A549 (cell line): Measurements from ENCODE around the gene TM7SF3. TPM values are rescaled to one million over a fixed set of nuclear protein-coding genes. Genes with fewer than 3 reads are reported as not detected.

Source experiments
- ATAC-seq, 2 experiments: fragments of 200-7000 bp in 1 of 2; fragments of >200 bp in 1 of 2; cut with Nextera tagmentation in 1 of 2; cut with Tn5 transposase in 1 of 2; 3 replicates each; pipeline versions ENCODE4 v1.8.0 to v1.9.1; 2018 to 2020; ENCODE audit warnings: mild to moderate bottlenecking in 1 of 2, moderate library complexity in 1 of 2
- CTCF ChIA-PET: fragments of 300-600 bp; sonication (Branson Sonifier 250); formaldehyde crosslinking; extraction: SDS; loops from one replicate; lab custom pipeline; 2021; ENCODE audit warnings: antibody characterized with exemption, inconsistent platforms; lab: Yijun Ruan, JAX
- POLR2A ChIA-PET: fragments of 350-600 bp; formaldehyde crosslinking; extraction: SDS; loops from one replicate; lab custom pipeline; 2021; ENCODE audit warnings: antibody characterized with exemption, inconsistent platforms; lab: Yijun Ruan, JAX
- DNase-seq, 2 experiments: peaks; one replicate each; pipeline versions ENCODE4 v3.0.0 to v3.0.0-alpha.2; 2011 to 2016; ENCODE audit warnings: low read depth in 1 of 2, low spot score in 1 of 2
- FAIRE-seq: peaks from 2 replicates; lab custom pipeline; 2011; peaks lifted over from hg19 to GRCh38; lab: Jason Lieb, UNC
- H3K27ac ChIP-seq, 2 experiments: fragments of >200 bp; sonication (Bioruptor Twin); formaldehyde crosslinking; 3 replicates each; pipeline ENCODE4 v1.5.1; 2016 to 2017
- H3K4me1 ChIP-seq: fragments of >200 bp; sonication (Bioruptor Twin); formaldehyde crosslinking; 3 replicates; pipeline ENCODE4 v1.6.1; 2016
- H3K4me2 ChIP-seq: fragments of >200 bp; sonication (Bioruptor Twin); formaldehyde crosslinking; 3 replicates; pipeline ENCODE4 v1.6.1; 2016
- H3K4me3 ChIP-seq: fragments of >200 bp; sonication (Bioruptor Twin); formaldehyde crosslinking; 3 replicates; pipeline ENCODE4 v1.5.1; 2016
- H3K9me3 ChIP-seq: fragments of >200 bp; sonication (Bioruptor Twin); formaldehyde crosslinking; 3 replicates; pipeline ENCODE4 v1.6.1; 2016
- ATOH8 ChIP-seq: fragments of 250-450 bp; sonication (Bioruptor Pico); IDR thresholded peaks from 2 replicates; pipeline ENCODE4 v1.5.0; 2020; ENCODE audit warnings: low read depth, mild to moderate bottlenecking, moderate library complexity
- CBX8 ChIP-seq: fragments of 200-600 bp; sonication (generic); IDR thresholded peaks from 2 replicates; pipeline ENCODE4 v1.6.1; 2016
- CEBPB ChIP-seq, 2 experiments: fragments of >200 bp in 1 of 2; sonication (Bioruptor Twin) in 1 of 2; formaldehyde crosslinking in 1 of 2; IDR thresholded peaks; 2 replicates each; pipeline ENCODE4 v1.6.1; 2012 to 2016
- CHD2 ChIP-seq: fragments of 150-350 bp; IDR thresholded peaks from 2 replicates; pipeline ENCODE4 v1.6.1; 2014; ENCODE audit warnings: low read length; ENCODE audit not compliant: partially characterized antibody
- ESRRA ChIP-seq: fragments of 150-350 bp; IDR thresholded peaks from 2 replicates; pipeline ENCODE4 v1.6.1; 2014; ENCODE audit warnings: mild to moderate bottlenecking, low read length, borderline replicate concordance
- FOXS1 ChIP-seq: fragments of 250-450 bp; sonication (Bioruptor Pico); IDR thresholded peaks from 2 replicates; pipeline ENCODE4 v1.5.0; 2020; ENCODE audit warnings: mild to moderate bottlenecking, moderate library complexity
- HOXB5 ChIP-seq: fragments of 250-450 bp; sonication (Bioruptor Pico); IDR thresholded peaks from 2 replicates; pipeline ENCODE4 v1.5.0; 2020; ENCODE audit warnings: mild to moderate bottlenecking, moderate library complexity
- KDM1A ChIP-seq: fragments of 200-600 bp; sonication (generic); IDR thresholded peaks from 2 replicates; pipeline ENCODE4 v1.6.1; 2016; ENCODE audit warnings: low read depth, mild to moderate bottlenecking
- MAFK ChIP-seq: fragments of 450-650 bp; IDR thresholded peaks from 2 replicates; pipeline ENCODE4 v1.6.1; 2014; ENCODE audit not compliant: partially characterized antibody
- MAZ ChIP-seq: fragments of 150-350 bp; IDR thresholded peaks from 2 replicates; pipeline ENCODE4 v1.6.1; 2014; ENCODE audit warnings: antibody characterized with exemption, low read depth, low read length, borderline replicate concordance
- NFE2L2 ChIP-seq: fragments of 150-350 bp; conservative IDR thresholded peaks from 2 replicates; pipeline ENCODE4 v1.6.1; 2014; ENCODE audit warnings: low read length
- PHF8 ChIP-seq: fragments of 200-600 bp; sonication (generic); IDR thresholded peaks from 2 replicates; pipeline ENCODE4 v1.6.1; 2016; ENCODE audit warnings: low read depth, mild to moderate bottlenecking, antibody characterized with exemption, moderate library complexity, borderline replicate concordance
- POLR2A ChIP-seq: IDR thresholded peaks from 2 replicates; pipeline ENCODE4 v1.6.1; 2012; ENCODE audit warnings: mild to moderate bottlenecking, low read length
- POLR2AphosphoS2 ChIP-seq: conservative IDR thresholded peaks from 2 replicates; pipeline ENCODE4 v1.6.1; 2012; ENCODE audit warnings: low read length, improper control_type of control experiment, inconsistent platforms
- RAD21 ChIP-seq, 2 experiments: fragments of >200 bp in 1 of 2; sonication (Bioruptor Twin) in 1 of 2; formaldehyde crosslinking in 1 of 2; IDR thresholded peaks in 1 of 2; conservative IDR thresholded peaks in 1 of 2; 2 replicates in 1 of 2; 3 replicates in 1 of 2; pipeline ENCODE4 v1.6.1; 2012 to 2018; ENCODE audit warnings: inconsistent platforms in 1 of 2
- RNF2 ChIP-seq: fragments of 200-600 bp; sonication (generic); IDR thresholded peaks from 2 replicates; pipeline ENCODE4 v1.6.1; 2016; ENCODE audit warnings: low read depth, mild to moderate bottlenecking, antibody characterized with exemption, moderate library complexity, borderline replicate concordance
- SMC3 ChIP-seq: fragments of >200 bp; sonication (Bioruptor Twin); formaldehyde crosslinking; IDR thresholded peaks from 3 replicates; pipeline ENCODE4 v1.6.1; 2018; ENCODE audit warnings: inconsistent platforms
- TFCP2L1 ChIP-seq: fragments of 250-450 bp; sonication (Bioruptor Pico); IDR thresholded peaks from 2 replicates; pipeline ENCODE4 v1.5.0; 2021; ENCODE audit warnings: mild to moderate bottlenecking
- ZC3H11A ChIP-seq: fragments of 450-650 bp; IDR thresholded peaks from 2 replicates; pipeline ENCODE4 v1.6.1; 2014; ENCODE audit warnings: antibody characterized with exemption, mild to moderate bottlenecking
- ZNF302 ChIP-seq: fragments of 250-450 bp; sonication (Bioruptor Pico); IDR thresholded peaks from 2 replicates; pipeline ENCODE4 v1.9.0; 2021; ENCODE audit warnings: inconsistent platforms, mild to moderate bottlenecking, moderate library complexity
- WGBS: methylation state at CpG from one replicate; pipeline ENCODE4 v1.1.6; 2017; ENCODE audit errors: missing lambda C conversion rate; 5-methylcytosine and 5-hydroxymethylcytosine counted together
- polyA plus RNA-seq, 4 experiments: library from polyadenylated mRNA; depleted of rRNA in 3 of 4; stranded (reverse); fragments of >200 nt; fragmentation: RNase III in 1 of 4; extraction: RNeasy Plus Mini Kit Qiagen cat#74134 plus additional on column Dnase treatment in 1 of 4; gene quantifications; 2 replicates in 3 of 4; 3 replicates in 1 of 4; pipeline ENCODE4 v1.2.3, GENCODE V29; 2011 to 2017
- TF ChIP-seq, protein P1 (sequence below): IDR thresholded peaks from 2 replicates; pipeline ENCODE4 v1.6.1; 2012
- TF ChIP-seq, protein P2 (sequence below): fragments of >200 bp; sonication (Bioruptor Twin); formaldehyde crosslinking; IDR thresholded peaks from 3 replicates; pipeline ENCODE4 v1.6.1; 2016

TM7SF3 gene
- polyA plus RNA-seq, 2 of the 4 experiments (the other 2 are of a cell fraction), result 67.8 to 177 TPM

GRCh38 chr12:27006797-27007467 lies 7.3 kb downstream of the TM7SF3 start:
- no peak for FAIRE-seq

DNA sequence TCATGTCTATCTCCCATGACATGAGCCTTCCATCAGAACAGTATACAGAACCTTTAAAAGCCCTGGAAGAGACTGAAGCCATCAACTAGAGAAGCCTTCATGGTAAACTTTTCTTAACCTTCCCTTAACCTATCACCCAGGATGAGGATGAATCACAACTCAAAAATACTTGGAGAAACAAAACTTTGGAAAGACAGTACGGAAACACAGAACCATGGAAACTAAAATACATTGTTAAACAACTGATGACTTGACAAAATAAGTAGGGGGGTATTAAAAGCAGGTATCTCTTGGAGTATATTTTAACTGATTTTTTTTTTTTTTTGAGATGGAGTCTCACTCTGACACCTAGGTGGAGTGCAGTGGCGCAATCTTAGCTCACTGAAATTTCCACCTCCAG lies 8.7 kb downstream of the TM7SF3 start:
- H3K9me3 ChIP-seq, result no peaks in the 10 kb centered on the region
- FAIRE-seq, result no peak
- WGBS, result 92% methylated on average over 2 of the region's 2 CpGs
- no peak for DNase-seq
- H3K4me1 ChIP-seq, result peaks cover 33% of the 10 kb centered on the region
- no peak overlapping the region for H3K4me2 ChIP-seq
- H3K27ac ChIP-seq, result no peak overlapping the region
- ChIA-PET POLR2A (no interaction called here), CTCF (interaction anchor here (0.7 to 1.0 kb wide), 2 partner anchors 85 to 256 kb away, joined by 3 to 4 read pairs; no protein-coding TSS in a partner anchor)
- ATAC-seq, result no peak
- no peak overlapping the region for H3K4me3 ChIP-seq
- TF ChIP-seq CEBPB (IDR thresholded peaks at IDR 0.05) (peak in 1 of 2 experiments; percentile 4; a peak in 1 of 4 replicates), POLR2A (no peak), TFCP2L1 (no peak), MAFK (peak; percentile 86), CHD2 (no peak), CBX8 (no peak), ZNF302 (CRISPR knock-in tag) (no peak), MAZ (no peak)

More at GRCh38 chr12:27006797-27007467, 7.3 kb downstream of the TM7SF3 start:
- ChIA-PET CTCF (no interaction called here), POLR2A (no interaction called here)
- Histone ChIP-seq H3K4me3 (no peak overlapping the region), H3K4me2 (peak overlapping the region; percentile 44), H3K4me1 (peaks cover 38% of the 10 kb centered on the region), H3K27ac (no peak overlapping the region), H3K9me3 (no peaks in the 10 kb centered on the region)
- DNase-seq, result no peak
- TF ChIP-seq KDM1A (no peak), PHF8 (no peak), RNF2 (no peak), HOXB5 (CRISPR knock-in tag) (no peak), RAD21 (conservative IDR thresholded peaks at IDR 0.05 in 1 of 2, IDR thresholded peaks at IDR 0.05 in 1 of 2) (no peak), SMC3 (no peak), FOXS1 (CRISPR knock-in tag) (no peak), ATOH8 (no peak), CHD2 (no peak), NFE2L2 (no peak), ZNF302 (CRISPR knock-in tag) (no peak), ZC3H11A (no peak), POLR2AphosphoS2 (no peak), ESRRA (no peak)
- TF ChIP-seq, protein P1, sequence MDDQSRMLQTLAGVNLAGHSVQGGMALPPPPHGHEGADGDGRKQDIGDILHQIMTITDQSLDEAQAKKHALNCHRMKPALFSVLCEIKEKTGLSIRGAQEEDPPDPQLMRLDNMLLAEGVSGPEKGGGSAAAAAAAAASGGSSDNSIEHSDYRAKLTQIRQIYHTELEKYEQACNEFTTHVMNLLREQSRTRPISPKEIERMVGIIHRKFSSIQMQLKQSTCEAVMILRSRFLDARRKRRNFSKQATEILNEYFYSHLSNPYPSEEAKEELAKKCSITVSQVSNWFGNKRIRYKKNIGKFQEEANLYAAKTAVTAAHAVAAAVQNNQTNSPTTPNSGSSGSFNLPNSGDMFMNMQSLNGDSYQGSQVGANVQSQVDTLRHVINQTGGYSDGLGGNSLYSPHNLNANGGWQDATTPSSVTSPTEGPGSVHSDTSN, result no peak
- TF ChIP-seq, protein P2, sequence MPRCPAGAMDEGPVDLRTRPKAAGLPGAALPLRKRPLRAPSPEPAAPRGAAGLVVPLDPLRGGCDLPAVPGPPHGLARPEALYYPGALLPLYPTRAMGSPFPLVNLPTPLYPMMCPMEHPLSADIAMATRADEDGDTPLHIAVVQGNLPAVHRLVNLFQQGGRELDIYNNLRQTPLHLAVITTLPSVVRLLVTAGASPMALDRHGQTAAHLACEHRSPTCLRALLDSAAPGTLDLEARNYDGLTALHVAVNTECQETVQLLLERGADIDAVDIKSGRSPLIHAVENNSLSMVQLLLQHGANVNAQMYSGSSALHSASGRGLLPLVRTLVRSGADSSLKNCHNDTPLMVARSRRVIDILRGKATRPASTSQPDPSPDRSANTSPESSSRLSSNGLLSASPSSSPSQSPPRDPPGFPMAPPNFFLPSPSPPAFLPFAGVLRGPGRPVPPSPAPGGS, result no peak
- WGBS, result 72% methylated on average over 2 of the region's 2 CpGs
- ATAC-seq, result no peak
